Ammon's horn (tissue), 1 donor: Measurements from ENCODE around the gene MSMB.

Experiments used
- DNase-seq: peaks from one replicate; pipeline ENCODE4 v3.0.0-alpha.2; 2016; ENCODE audit warnings: low spot score

MSMB gene

GRCh38 chr10:46033602-46034011 is 12.5 kb downstream of the MSMB start:
- DNase-seq, result no peak

- DNase-seq, result no peak
Measured at GRCh38 chr10:46031648-46032532, 14.2 kb downstream of the MSMB start.

- DNase-seq, result peak; percentile 99
Measured at GRCh38 chr10:46030091-46030937, 15.8 kb downstream of the MSMB start, which contains the start of gene NCOA4. NCOA4 (minus strand) TSS chr10:46030623; CDS start chr10:46016680, 13,943 bp downstream.

GRCh38 chr10:46029461-46030030 is 16.5 kb downstream of the MSMB start:
- DNase-seq, result no peak

GRCh38 chr10:46028584-46029460 is 17.2 kb downstream of the MSMB start:
- peak; percentile 69 for DNase-seq

GRCh38 chr10:46026106-46026505 is 20.0 kb downstream of the MSMB start:
- no peak for DNase-seq

- DNase-seq, result no peak
Measured at GRCh38 chr10:46025406-46025805, 20.7 kb downstream of the MSMB start.

GRCh38 chr10:46024948-46025347 is 21.1 kb downstream of the MSMB start:
- DNase-seq, result no peak

GRCh38 chr10:46022978-46023702 is 22.9 kb downstream of the MSMB start:
- DNase-seq, result peak; percentile 95

GRCh38 chr10:46020344-46020657 is 25.8 kb downstream of the MSMB start:
- DNase-seq, result no peak

GRCh38 chr10:46019569-46020343 is 26.3 kb downstream of the MSMB start:
- DNase-seq, result peak; percentile 70

GRCh38 chr10:46019177-46019528 is 26.9 kb downstream of the MSMB start:
- DNase-seq, result no peak

GRCh38 chr10:46018453-46019176 is 27.5 kb downstream of the MSMB start:
- DNase-seq, result peak; percentile 25

GRCh38 chr10:46017733-46018132 is 28.3 kb downstream of the MSMB start:
- DNase-seq, result no peak

- no peak for DNase-seq
Measured at GRCh38 chr10:46016811-46017210, 29.3 kb downstream of the MSMB start.

- no peak for DNase-seq
Measured at GRCh38 chr10:46016190-46016589, 29.9 kb downstream of the MSMB start.

GRCh38 chr10:46014683-46015405 is 31.2 kb downstream of the MSMB start:
- DNase-seq, result no peak

- DNase-seq, result no peak
Measured at GRCh38 chr10:46014206-46014605, 31.9 kb downstream of the MSMB start.

GRCh38 chr10:46012746-46013145 is 33.3 kb downstream of the MSMB start:
- no peak for DNase-seq
